ENCODE measurements around the gene SULT1C4.
"Not testable (repeated sequence)": the region's sequence is repeated elsewhere in the genome, so short reads cannot be mapped to it uniquely, and the experiment has no call there.

SULT1C4 gene

GRCh38 chr2:108377815-108378630, at the start of gene SULT1C4:
TSS of gene SULT1C4 (plus strand) at chr2:108377954. CDS start at chr2:108378338, 384 bp downstream.
- DNase-seq: no peak

GRCh38 chr2:108329771-108330170, 48.0 kb upstream of the SULT1C4 start:
- no peak for DNase-seq

- DNase-seq: no peak
Measured at GRCh38 chr2:108330979-108331378, 46.8 kb upstream of the SULT1C4 start.

GRCh38 chr2:108345951-108346350, 31.8 kb upstream of the SULT1C4 start:
- DNase-seq: no peak

- DNase-seq: no peak
Measured at GRCh38 chr2:108346827-108347226, 30.9 kb upstream of the SULT1C4 start.

- no peak for DNase-seq
Measured at GRCh38 chr2:108347786-108348185, 30.0 kb upstream of the SULT1C4 start.

GRCh38 chr2:108348816-108349570, 28.8 kb upstream of the SULT1C4 start:
- no peak for DNase-seq

GRCh38 chr2:108349571-108349928, 28.2 kb upstream of the SULT1C4 start:
- DNase-seq: no peak

GRCh38 chr2:108351889-108352288, 25.9 kb upstream of the SULT1C4 start:
- DNase-seq: no peak

- DNase-seq: no peak
Measured at GRCh38 chr2:108354136-108354535, 23.6 kb upstream of the SULT1C4 start.

GRCh38 chr2:108355906-108356734, 21.6 kb upstream of the SULT1C4 start:
- no peak for DNase-seq

GRCh38 chr2:108359336-108359735, 18.4 kb upstream of the SULT1C4 start:
- not testable (repeated sequence) for DNase-seq

- DNase-seq: no peak
Measured at GRCh38 chr2:108360776-108361468, 16.8 kb upstream of the SULT1C4 start.

GRCh38 chr2:108363024-108363907, 14.5 kb upstream of the SULT1C4 start:
- DNase-seq: no peak

GRCh38 chr2:108363908-108364225, 13.9 kb upstream of the SULT1C4 start:
- DNase-seq: no peak

- DNase-seq: no peak
Measured at GRCh38 chr2:108364676-108365297, 13.0 kb upstream of the SULT1C4 start.

- DNase-seq: no peak
Measured at GRCh38 chr2:108365656-108366055, 12.1 kb upstream of the SULT1C4 start.

GRCh38 chr2:108367014-108367413, 10.7 kb upstream of the SULT1C4 start:
- DNase-seq: no peak

- no peak for DNase-seq
Measured at GRCh38 chr2:108367561-108368175, 10.1 kb upstream of the SULT1C4 start.

GRCh38 chr2:108369153-108369552, 8.6 kb upstream of the SULT1C4 start:
- DNase-seq: no peak

GRCh38 chr2:108370080-108370479, 7.7 kb upstream of the SULT1C4 start:
- no peak for DNase-seq

Data from NCI-H1694 treated with DMSO at 0.1 percent for 48 hours (cell line).